ENCODE data around the gene NANOS3. TPM values are rescaled to one million over a fixed set of nuclear protein-coding genes. Genes with fewer than 3 reads are reported as not detected.

The NANOS3 gene
- total RNA-seq = not detected in 2 replicates

DNA sequence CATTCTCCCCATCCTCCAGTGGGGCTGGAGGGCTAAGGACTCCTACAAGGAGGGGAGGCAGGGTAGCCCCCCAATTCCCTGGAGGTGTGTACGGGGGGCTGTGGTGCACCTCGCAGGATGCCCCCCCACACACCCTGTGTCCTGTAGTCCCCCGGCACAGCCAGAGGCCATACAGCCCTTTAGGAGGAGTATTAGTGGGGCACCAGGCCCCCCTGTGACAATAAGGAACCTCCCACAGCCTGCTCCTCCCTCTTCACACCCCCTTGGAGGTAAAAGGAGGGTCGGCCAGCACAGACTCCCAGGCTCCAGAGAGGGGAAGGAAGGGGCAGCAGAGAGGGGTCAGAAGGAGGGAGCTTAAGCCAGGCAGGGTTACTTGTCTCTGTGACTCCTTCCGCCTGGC, at the start of gene NANOS3:
Gene NANOS3, plus strand, starts transcription at position 301 of the 400 bp plus-strand sequence. CDS start 115 bp downstream, outside the sequence.

DNA sequence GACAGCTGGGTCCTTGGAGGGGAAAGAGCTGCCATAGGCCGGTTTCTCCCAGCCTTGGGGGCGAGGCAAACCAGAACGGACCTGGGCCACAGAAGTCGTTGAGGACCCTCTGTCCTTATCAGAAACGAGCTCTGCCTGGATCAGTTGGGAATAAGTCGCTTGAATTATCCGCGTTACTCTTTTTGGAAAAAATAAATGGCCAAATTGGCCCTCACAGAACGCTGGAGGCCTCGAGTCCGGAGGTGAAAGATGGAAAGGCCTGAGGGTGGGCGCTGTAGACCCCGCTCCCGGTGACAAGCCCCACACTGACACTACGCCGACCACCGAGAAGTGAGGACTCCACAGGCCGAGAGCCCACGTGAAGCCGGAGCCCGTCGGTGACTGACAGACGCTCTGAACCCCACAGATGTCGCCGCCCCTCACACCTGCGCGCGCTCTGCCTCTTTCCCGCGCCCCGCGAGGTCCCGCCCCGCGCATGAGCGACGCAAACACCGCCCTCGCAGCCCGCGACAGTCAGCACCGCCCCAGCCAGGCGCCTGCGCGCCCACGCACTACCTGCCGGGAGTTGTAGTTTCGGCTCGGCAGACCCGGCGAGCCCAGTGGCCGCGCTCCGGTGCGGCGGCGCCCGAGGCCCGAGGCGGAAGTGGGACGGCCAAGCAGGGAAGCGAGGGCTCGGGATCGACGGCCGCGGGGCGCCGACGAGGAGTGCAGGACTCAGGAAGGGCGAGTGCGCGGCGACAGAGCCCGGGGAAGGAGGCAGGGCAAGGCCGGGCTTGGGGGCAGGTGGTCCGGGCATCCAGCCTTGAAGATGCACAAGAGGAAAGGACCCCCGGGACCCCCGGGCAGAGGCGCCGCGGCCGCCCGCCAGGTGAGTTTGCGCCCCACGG, 28.9 kb downstream of the NANOS3 start, which contains the start of the genes BRME1 and CC2D1A:
Gene BRME1, minus strand, starts transcription at position 484 of the 887 bp plus-strand sequence. CDS start 1,225 bp downstream, outside the sequence.
Gene CC2D1A, plus strand, starts transcription at position 568 of the 887 bp plus-strand sequence. Its CDS starts 241 bp downstream, at position 809.

Other genes starting within 250 kb of the NANOS3 start
- 26.4 and 27.4 TPM in 2 replicates for gene MRI1, start 112.6 kb upstream of the NANOS3 start, total RNA-seq
- 223 and 292 TPM in 2 replicates for gene C19orf53, start 102.7 kb upstream of the NANOS3 start, total RNA-seq
- 4.2 and 4.9 TPM in 2 replicates for gene ZSWIM4, start 81.7 kb upstream of the NANOS3 start, total RNA-seq
- gene BRME1, start 29.0 kb downstream of the NANOS3 start, total RNA-seq = 0.19 and 0.20 TPM in 2 replicates
- gene CC2D1A, start 29.1 kb downstream of the NANOS3 start, total RNA-seq = 14.4 and 20.3 TPM in 2 replicates
- 5.7 and 8.3 TPM in 2 replicates for gene PODNL1, start 61.3 kb downstream of the NANOS3 start, total RNA-seq
- gene DCAF15, start 75.4 kb downstream of the NANOS3 start, total RNA-seq = 8.2 and 9.0 TPM in 2 replicates
- 3.9 and 4.5 TPM in 2 replicates for gene RFX1, start 129.2 kb downstream of the NANOS3 start, total RNA-seq
- gene RLN3, start 151.0 kb downstream of the NANOS3 start, total RNA-seq = not detected in 2 replicates
- 1.9 and 3.2 TPM in 2 replicates for gene IL27RA, start 154.6 kb downstream of the NANOS3 start, total RNA-seq
- 0.37 TPM in 1 of 2 replicates, not detected in the other for gene PALM3, start 184.9 kb downstream of the NANOS3 start, total RNA-seq
- 1.4 and 1.8 TPM in 2 replicates for gene MISP3, start 195.7 kb downstream of the NANOS3 start, total RNA-seq
- gene C19orf67, start 208.6 kb downstream of the NANOS3 start, total RNA-seq = not detected in 2 replicates
- 38.7 and 44.5 TPM in 2 replicates for gene SAMD1, start 213.6 kb downstream of the NANOS3 start, total RNA-seq
- gene PRKACA, start 240.6 kb downstream of the NANOS3 start, total RNA-seq = 77.6 and 82.4 TPM in 2 replicates